ENCODE measurements around the gene LDLRAD2. TPM values are rescaled to one million over a fixed set of nuclear protein-coding genes. Genes with fewer than 3 reads are reported as not detected.
"Not testable (repeated sequence)": the region's sequence is repeated elsewhere in the genome, so short reads cannot be mapped to it uniquely, and the experiment has no call there.

LDLRAD2 gene
- total RNA-seq, 1 donor from 2014 or later: not detected

- no peak for DNase-seq (ENCODE audit: extremely low read depth, low read depth, low spot score)
These were observed 11.3 kb downstream of the LDLRAD2 start for GRCh38 chr1:21823206-21823979.

- no peak for DNase-seq (ENCODE audit: extremely low read depth, low read depth, low spot score)
These were observed 12.1 kb downstream of the LDLRAD2 start for GRCh38 chr1:21823980-21824702.

- DNase-seq (ENCODE audit: extremely low read depth, low read depth, low spot score): no peak
These were observed 12.9 kb downstream of the LDLRAD2 start for GRCh38 chr1:21824926-21825325.

- DNase-seq (ENCODE audit: extremely low read depth, low read depth, low spot score): no peak
These were observed 13.3 kb downstream of the LDLRAD2 start for GRCh38 chr1:21825393-21825792.

GRCh38 chr1:21826694-21827093 lies 14.6 kb downstream of the LDLRAD2 start:
- DNase-seq (ENCODE audit: extremely low read depth, low read depth, low spot score): not testable (repeated sequence)

GRCh38 chr1:21827141-21827679 lies 15.1 kb downstream of the LDLRAD2 start:
- DNase-seq (ENCODE audit: extremely low read depth, low read depth, low spot score): no peak

- DNase-seq (ENCODE audit: extremely low read depth, low read depth, low spot score): no peak
These were observed 16.0 kb downstream of the LDLRAD2 start for GRCh38 chr1:21828075-21828474.

- DNase-seq (ENCODE audit: extremely low read depth, low read depth, low spot score): no peak
These were observed 16.6 kb downstream of the LDLRAD2 start for GRCh38 chr1:21828506-21829210.

GRCh38 chr1:21829294-21829693 lies 17.2 kb downstream of the LDLRAD2 start:
- no peak for DNase-seq (ENCODE audit: extremely low read depth, low read depth, low spot score)

GRCh38 chr1:21830792-21831453 lies 18.9 kb downstream of the LDLRAD2 start:
- no peak for DNase-seq (ENCODE audit: extremely low read depth, low read depth, low spot score)

- DNase-seq (ENCODE audit: extremely low read depth, low read depth, low spot score): no peak
These were observed 19.4 kb downstream of the LDLRAD2 start for GRCh38 chr1:21831454-21831970.

GRCh38 chr1:21833392-21833976 lies 21.4 kb downstream of the LDLRAD2 start:
- no peak for DNase-seq (ENCODE audit: extremely low read depth, low read depth, low spot score)

- no peak for DNase-seq (ENCODE audit: extremely low read depth, low read depth, low spot score)
These were observed 22.0 kb downstream of the LDLRAD2 start for GRCh38 chr1:21834094-21834493.

- DNase-seq (ENCODE audit: extremely low read depth, low read depth, low spot score): no peak
These were observed 22.6 kb downstream of the LDLRAD2 start for GRCh38 chr1:21834666-21835065.

GRCh38 chr1:21836010-21836409 lies 23.9 kb downstream of the LDLRAD2 start:
- DNase-seq (ENCODE audit: extremely low read depth, low read depth, low spot score): no peak

- DNase-seq (ENCODE audit: extremely low read depth, low read depth, low spot score): no peak
These were observed 24.7 kb downstream of the LDLRAD2 start for GRCh38 chr1:21836729-21837128.

GRCh38 chr1:21837476-21837875 lies 25.4 kb downstream of the LDLRAD2 start:
- no peak for DNase-seq (ENCODE audit: extremely low read depth, low read depth, low spot score)

GRCh38 chr1:21838359-21839157 lies 26.5 kb downstream of the LDLRAD2 start:
- no peak for DNase-seq (ENCODE audit: extremely low read depth, low read depth, low spot score)

GRCh38 chr1:21839337-21840037 lies 27.4 kb downstream of the LDLRAD2 start:
- DNase-seq (ENCODE audit: extremely low read depth, low read depth, low spot score): no peak
